ENCODE measurements around the gene ASTN1. TPM values are rescaled to one million over a fixed set of nuclear protein-coding genes. Genes with fewer than 3 reads are reported as not detected.

The ASTN1 gene
- total RNA-seq, 1 experiment from 2014 or later: 0.42 TPM

DNA sequence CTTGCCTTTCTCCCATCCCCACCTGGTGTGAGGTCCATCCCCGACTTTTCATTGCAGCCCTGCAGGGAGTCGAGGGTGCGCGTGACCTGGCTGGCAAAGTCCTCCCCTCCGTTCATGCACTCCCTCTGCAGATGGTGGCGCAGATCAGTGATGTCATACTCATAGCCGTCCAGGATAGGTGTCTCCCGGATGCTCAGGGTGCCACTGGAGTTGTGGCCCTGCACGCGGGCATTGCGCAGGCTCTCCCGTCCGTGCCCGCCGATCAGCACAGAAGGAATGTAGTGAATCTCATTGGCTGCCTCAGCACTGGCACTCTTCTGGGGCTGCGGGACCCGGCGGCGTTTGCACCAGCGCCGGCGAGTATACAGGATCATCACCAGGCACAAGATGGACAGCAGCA is 132.1 kb downstream of the ASTN1 start (continued):
- TF ChIP-seq EZH2 (IDR thresholded peaks at IDR 0.05): no peak
- TF ChIP-seq FOSL1 (IDR thresholded peaks at IDR 0.05; ENCODE audit: low read depth): no peak

DNA sequence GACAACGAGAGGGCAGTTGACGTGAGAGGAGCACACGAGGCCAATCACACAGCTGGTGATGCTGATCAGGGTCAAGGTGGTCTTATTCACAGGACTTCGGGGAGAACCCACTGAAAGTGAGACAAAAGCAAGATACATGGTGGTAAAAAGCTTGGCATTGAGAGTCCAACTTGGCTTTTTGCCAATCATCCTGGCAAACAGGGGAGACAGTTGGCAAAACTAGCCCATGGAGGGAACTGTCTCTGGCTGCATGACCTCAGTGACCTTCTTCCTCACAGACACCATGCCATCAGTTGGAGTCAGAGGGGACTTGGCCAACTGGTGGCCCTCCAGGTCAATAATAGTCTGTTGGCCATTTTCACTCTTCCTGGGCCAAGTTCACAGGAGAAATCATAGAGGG is 139.9 kb downstream of the ASTN1 start:
- ChIA-PET RAD21 (ENCODE audit: low non-redundant PET in 1 of 2, low total read pairs in 2 of 2, uncharacterized antibody in 2 of 2, unreplicated experiment in 2 of 2) (no interaction called here), CTCF (no interaction called here), POLR2A (no interaction called here)
- no peak overlapping the region for H2AFZ ChIP-seq (ENCODE audit: low read depth, low read length, poor library complexity, severe bottlenecking)
- TF ChIP-seq ZNF274 (IDR thresholded peaks at IDR 0.05; ENCODE audit: low read depth, low read length) (no peak), EZH2 (IDR thresholded peaks at IDR 0.05) (no peak), TCF7L2 (IDR thresholded peaks at IDR 0.05; ENCODE audit: borderline replicate concordance, extremely low read depth, insufficient read depth, insufficient read length) (no peak)
- H3K36me3 ChIP-seq (ENCODE audit: control insufficient read depth in 1 of 2, insufficient read depth in 2 of 2, low read length in 2 of 2): no peaks in the 10 kb centered on the region
- no peaks in the 10 kb centered on the region for H4K20me1 ChIP-seq (ENCODE audit: insufficient read depth)
- no TSS peak for BruUV-seq (replicated peaks)
- no peak overlapping the region for H3K4me3 ChIP-seq (replicated peaks in 1 of 2; ENCODE audit: low read depth in 1 of 2, low read length in 2 of 2)
- no peaks in the 10 kb centered on the region for H3K79me2 ChIP-seq (ENCODE audit: insufficient read depth, low read length)
- no peaks in the 10 kb centered on the region for H3K4me1 ChIP-seq (ENCODE audit: control insufficient read depth in 1 of 2, insufficient read depth in 2 of 2, low read length in 2 of 2)
- no peak overlapping the region for H3K27ac ChIP-seq (ENCODE audit: low read depth, low read length)
- H3K9ac ChIP-seq (ENCODE audit: low read length): no peak overlapping the region
- H3K9me3 ChIP-seq (ENCODE audit: control insufficient read depth in 1 of 2, insufficient read depth in 1 of 2, low read depth in 1 of 2, low read length in 2 of 2): no peaks in the 10 kb centered on the region
- no peak overlapping the region for H3K4me2 ChIP-seq (ENCODE audit: low read length)
- no peaks in the 10 kb centered on the region for H3K9me2 ChIP-seq (ENCODE audit: insufficient read depth)
- H3K27me3 ChIP-seq (ENCODE audit: insufficient read depth, low read length): peaks cover 3% of the 10 kb centered on the region; the same call in 1 of the 2 replicates
- DNase-seq (ENCODE audit: low read depth, low spot score) (no peak), ATAC-seq (no peak)
- intact Hi-C loops (cut with micrococcal nuclease): no loop called here

DNA sequence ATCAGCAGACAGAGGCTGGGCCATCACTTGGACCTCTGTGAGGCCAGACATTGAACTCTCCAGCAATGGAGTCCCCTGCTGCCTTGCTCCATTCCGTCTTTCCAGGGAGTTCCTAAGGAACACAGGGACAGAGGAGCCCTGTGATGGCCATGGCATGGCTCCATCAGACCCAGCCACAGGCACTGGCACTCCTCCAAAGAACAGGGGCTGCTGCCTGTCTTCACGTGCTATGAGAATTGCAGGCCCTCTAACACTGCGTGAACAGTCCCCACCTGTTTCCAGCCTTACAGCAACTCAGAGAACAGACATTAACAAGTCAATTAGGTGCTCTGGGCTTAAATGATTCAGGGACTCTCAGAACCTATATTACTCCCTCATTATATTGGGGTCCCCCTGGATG is 140.8 kb downstream of the ASTN1 start:
- Histone ChIP-seq H3K27ac (ENCODE audit: low read depth, low read length) (no peak overlapping the region), H3K9me2 (ENCODE audit: insufficient read depth) (no peaks in the 10 kb centered on the region), H3K4me2 (ENCODE audit: low read length) (no peak overlapping the region), H4K20me1 (ENCODE audit: insufficient read depth) (no peaks in the 10 kb centered on the region), H3K4me1 (ENCODE audit: control insufficient read depth in 1 of 2, insufficient read depth in 2 of 2, low read length in 2 of 2) (no peaks in the 10 kb centered on the region), H2AFZ (ENCODE audit: low read depth, low read length, poor library complexity, severe bottlenecking) (no peak overlapping the region), H3K9ac (ENCODE audit: low read length) (no peak overlapping the region), H3K9me3 (ENCODE audit: control insufficient read depth in 1 of 2, insufficient read depth in 1 of 2, low read depth in 1 of 2, low read length in 2 of 2) (no peaks in the 10 kb centered on the region), H3K4me3 (replicated peaks in 1 of 2; ENCODE audit: low read depth in 1 of 2, low read length in 2 of 2) (no peak overlapping the region), H3K27me3 (ENCODE audit: insufficient read depth, low read length) (peaks cover 3% of the 10 kb centered on the region; the same call in 1 of the 2 replicates), H3K79me2 (ENCODE audit: insufficient read depth, low read length) (no peaks in the 10 kb centered on the region), H3K36me3 (ENCODE audit: control insufficient read depth in 1 of 2, insufficient read depth in 2 of 2, low read length in 2 of 2) (no peaks in the 10 kb centered on the region)
- ChIA-PET POLR2A (no interaction called here), RAD21 (ENCODE audit: low non-redundant PET in 1 of 2, low total read pairs in 2 of 2, uncharacterized antibody in 2 of 2, unreplicated experiment in 2 of 2) (no interaction called here), CTCF (no interaction called here)
- DNase-seq (ENCODE audit: low read depth, low spot score) (no peak), ATAC-seq (no peak)
- intact Hi-C loops (cut with micrococcal nuclease): no loop called here
- BruUV-seq (replicated peaks): no TSS peak
- TF ChIP-seq TCF7L2 (IDR thresholded peaks at IDR 0.05; ENCODE audit: borderline replicate concordance, extremely low read depth, insufficient read depth, insufficient read length) (no peak), ELF1 (IDR thresholded peaks at IDR 0.05; ENCODE audit: borderline replicate concordance, low read depth) (no peak), SIN3A (IDR thresholded peaks at IDR 0.05; ENCODE audit: low read depth) (no peak), FOSL1 (IDR thresholded peaks at IDR 0.05; ENCODE audit: low read depth) (no peak), EZH2phosphoT487 (IDR thresholded peaks at IDR 0.05; ENCODE audit: borderline replicate concordance) (no peak), EZH2 (IDR thresholded peaks at IDR 0.05) (no peak), POLR2AphosphoS5 (IDR thresholded peaks at IDR 0.05; ENCODE audit: low read depth, low read length) (no peak), YY1 (IDR thresholded peaks at IDR 0.05; ENCODE audit: extremely low read depth, insufficient replicate concordance, low read depth, low read length) (no peak), POLR2A (IDR thresholded peaks at IDR 0.05; ENCODE audit: borderline replicate concordance, extremely low read depth, insufficient read depth, insufficient read length) (no peak)
- TF ChIP-seq, protein P1, sequence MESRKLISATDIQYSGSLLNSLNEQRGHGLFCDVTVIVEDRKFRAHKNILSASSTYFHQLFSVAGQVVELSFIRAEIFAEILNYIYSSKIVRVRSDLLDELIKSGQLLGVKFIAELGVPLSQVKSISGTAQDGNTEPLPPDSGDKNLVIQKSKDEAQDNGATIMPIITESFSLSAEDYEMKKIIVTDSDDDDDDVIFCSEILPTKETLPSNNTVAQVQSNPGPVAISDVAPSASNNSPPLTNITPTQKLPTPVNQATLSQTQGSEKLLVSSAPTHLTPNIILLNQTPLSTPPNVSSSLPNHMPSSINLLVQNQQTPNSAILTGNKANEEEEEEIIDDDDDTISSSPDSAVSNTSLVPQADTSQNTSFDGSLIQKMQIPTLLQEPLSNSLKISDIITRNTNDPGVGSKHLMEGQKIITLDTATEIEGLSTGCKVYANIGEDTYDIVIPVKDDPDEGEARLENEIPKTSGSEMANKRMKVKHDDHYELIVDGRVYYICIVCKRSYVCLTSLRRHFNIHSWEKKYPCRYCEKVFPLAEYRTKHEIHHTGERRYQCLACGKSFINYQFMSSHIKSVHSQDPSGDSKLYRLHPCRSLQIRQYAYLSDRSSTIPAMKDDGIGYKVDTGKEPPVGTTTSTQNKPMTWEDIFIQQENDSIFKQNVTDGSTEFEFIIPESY (IDR thresholded peaks at IDR 0.05; ENCODE audit: extremely low read depth, insufficient replicate concordance, low read length): no peak
- TF ChIP-seq, protein P2, sequence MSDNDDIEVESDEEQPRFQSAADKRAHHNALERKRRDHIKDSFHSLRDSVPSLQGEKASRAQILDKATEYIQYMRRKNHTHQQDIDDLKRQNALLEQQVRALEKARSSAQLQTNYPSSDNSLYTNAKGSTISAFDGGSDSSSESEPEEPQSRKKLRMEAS (IDR thresholded peaks at IDR 0.05): no peak
- TF ChIP-seq, protein P3, sequence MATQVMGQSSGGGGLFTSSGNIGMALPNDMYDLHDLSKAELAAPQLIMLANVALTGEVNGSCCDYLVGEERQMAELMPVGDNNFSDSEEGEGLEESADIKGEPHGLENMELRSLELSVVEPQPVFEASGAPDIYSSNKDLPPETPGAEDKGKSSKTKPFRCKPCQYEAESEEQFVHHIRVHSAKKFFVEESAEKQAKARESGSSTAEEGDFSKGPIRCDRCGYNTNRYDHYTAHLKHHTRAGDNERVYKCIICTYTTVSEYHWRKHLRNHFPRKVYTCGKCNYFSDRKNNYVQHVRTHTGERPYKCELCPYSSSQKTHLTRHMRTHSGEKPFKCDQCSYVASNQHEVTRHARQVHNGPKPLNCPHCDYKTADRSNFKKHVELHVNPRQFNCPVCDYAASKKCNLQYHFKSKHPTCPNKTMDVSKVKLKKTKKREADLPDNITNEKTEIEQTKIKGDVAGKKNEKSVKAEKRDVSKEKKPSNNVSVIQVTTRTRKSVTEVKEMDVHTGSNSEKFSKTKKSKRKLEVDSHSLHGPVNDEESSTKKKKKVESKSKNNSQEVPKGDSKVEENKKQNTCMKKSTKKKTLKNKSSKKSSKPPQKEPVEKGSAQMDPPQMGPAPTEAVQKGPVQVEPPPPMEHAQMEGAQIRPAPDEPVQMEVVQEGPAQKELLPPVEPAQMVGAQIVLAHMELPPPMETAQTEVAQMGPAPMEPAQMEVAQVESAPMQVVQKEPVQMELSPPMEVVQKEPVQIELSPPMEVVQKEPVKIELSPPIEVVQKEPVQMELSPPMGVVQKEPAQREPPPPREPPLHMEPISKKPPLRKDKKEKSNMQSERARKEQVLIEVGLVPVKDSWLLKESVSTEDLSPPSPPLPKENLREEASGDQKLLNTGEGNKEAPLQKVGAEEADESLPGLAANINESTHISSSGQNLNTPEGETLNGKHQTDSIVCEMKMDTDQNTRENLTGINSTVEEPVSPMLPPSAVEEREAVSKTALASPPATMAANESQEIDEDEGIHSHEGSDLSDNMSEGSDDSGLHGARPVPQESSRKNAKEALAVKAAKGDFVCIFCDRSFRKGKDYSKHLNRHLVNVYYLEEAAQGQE (IDR thresholded peaks at IDR 0.05; ENCODE audit: low read depth): no peak

All from HCT116 (cell line).